ENCODE data around the gene NFATC1. TPM values are rescaled to one million over a fixed set of nuclear protein-coding genes. Genes with fewer than 3 reads are reported as not detected.

Gene NFATC1
- total RNA-seq, 3 donors from 2014 or later (not counting 1 experiment from before 2014, with no cell fraction given): 35.8 to 47.4 (median 37.1) TPM

- ATAC-seq (no peak), DNase-seq (no peak)
- Histone ChIP-seq H3K27me3 (ENCODE audit: control insufficient read depth, insufficient read depth, low read length) (no peaks in the 10 kb centered on the region), H3K9me3 (ENCODE audit: control insufficient read depth, insufficient read depth, low read length) (no peaks in the 10 kb centered on the region), H3K36me3 (ENCODE audit: control insufficient read depth, insufficient read depth, low read length) (peaks cover 20% of the 10 kb centered on the region), H3K4me3 (ENCODE audit: low read length) (no peak overlapping the region), H3K4me1 (ENCODE audit: control insufficient read depth, insufficient read depth, low read length) (peaks cover 2% of the 10 kb centered on the region), H3K27ac (ENCODE audit: low read length) (no peak overlapping the region)
- no peaks in the 10 kb centered on the region for H3K36me3 Mint-ChIP-seq
- no peaks in the 10 kb centered on the region for H3K27me3 Mint-ChIP-seq (ENCODE audit: low read depth in 2 of 2)
- TF ChIP-seq CTCF (IDR thresholded peaks at IDR 0.05): no peak
- no peaks in the 10 kb centered on the region for H3K9me3 Mint-ChIP-seq
- WGBS (ENCODE audit: insufficient coverage): 98% methylated on average over 26 of the region's 26 CpGs
- intact Hi-C loops (cut with micrococcal nuclease): no loop called here
- peaks cover 3 to 5% of the 10 kb centered on the region in 2 donors for H3K4me1 Mint-ChIP-seq
- H3K27ac Mint-ChIP-seq: no peak overlapping the region
- H3K4me3 Mint-ChIP-seq: no peak overlapping the region
These were observed 56.7 kb downstream of the NFATC1 start for GRCh38 chr18:79452190-79452990.

GRCh38 chr18:79452991-79453645 is 57.4 kb downstream of the NFATC1 start:
- H3K4me1 ChIP-seq (ENCODE audit: control insufficient read depth, insufficient read depth, low read length): peaks cover 2% of the 10 kb centered on the region
- Mint-ChIP-seq H3K36me3 (no peaks in the 10 kb centered on the region), H3K27me3 (ENCODE audit: low read depth in 2 of 2) (no peaks in the 10 kb centered on the region), H3K4me3 (no peak overlapping the region), H3K4me1 (no peaks in the 10 kb centered on the region), H3K27ac (no peak overlapping the region), H3K9me3 (no peaks in the 10 kb centered on the region)
- no peak overlapping the region for H3K27ac ChIP-seq (ENCODE audit: low read length)
- H3K27me3 ChIP-seq (ENCODE audit: control insufficient read depth, insufficient read depth, low read length): no peaks in the 10 kb centered on the region
- ATAC-seq (no peak), DNase-seq (no peak)
- H3K4me3 ChIP-seq (ENCODE audit: low read length): no peak overlapping the region
- no peak for TF ChIP-seq CTCF (IDR thresholded peaks at IDR 0.05)
- H3K9me3 ChIP-seq (ENCODE audit: control insufficient read depth, insufficient read depth, low read length): no peaks in the 10 kb centered on the region
- H3K36me3 ChIP-seq (ENCODE audit: control insufficient read depth, insufficient read depth, low read length): peaks cover 20% of the 10 kb centered on the region
- intact Hi-C loops (cut with micrococcal nuclease): no loop called here
- 89% methylated on average over 19 of the region's 19 CpGs for WGBS (ENCODE audit: insufficient coverage)

GRCh38 chr18:79453816-79454735 is 58.3 kb downstream of the NFATC1 start:
- H3K36me3 ChIP-seq (ENCODE audit: control insufficient read depth, insufficient read depth, low read length): peaks cover 18% of the 10 kb centered on the region
- WGBS (ENCODE audit: insufficient coverage): 87% methylated on average over 32 of the region's 32 CpGs
- no peaks in the 10 kb centered on the region for H3K4me1 Mint-ChIP-seq

More at GRCh38 chr18:79453816-79454735, 58.3 kb downstream of the NFATC1 start:
- intact Hi-C loops (cut with micrococcal nuclease): no loop called here
- Histone ChIP-seq H3K4me1 (ENCODE audit: control insufficient read depth, insufficient read depth, low read length) (peaks cover 2% of the 10 kb centered on the region), H3K9me3 (ENCODE audit: control insufficient read depth, insufficient read depth, low read length) (no peaks in the 10 kb centered on the region), H3K4me3 (ENCODE audit: low read length) (no peak overlapping the region), H3K27ac (ENCODE audit: low read length) (no peak overlapping the region), H3K27me3 (ENCODE audit: control insufficient read depth, insufficient read depth, low read length) (no peaks in the 10 kb centered on the region)
- Mint-ChIP-seq H3K36me3 (no peaks in the 10 kb centered on the region), H3K27ac (peak overlapping the region in 1 of 2 donors; percentile 40), H3K9me3 (no peaks in the 10 kb centered on the region), H3K4me3 (no peak overlapping the region), H3K27me3 (ENCODE audit: low read depth in 2 of 2) (no peaks in the 10 kb centered on the region)
- TF ChIP-seq CTCF (IDR thresholded peaks at IDR 0.05): no peak
- DNase-seq: no peak
- no peak for ATAC-seq
